Body of pancreas (tissue), 4 donors: ENCODE data around the gene NFKBIB.

ENCODE experiments used
- POLR2A ChIP-seq, 3 donors: fragments of 450-650 bp; IDR thresholded peaks; one replicate each; pipeline ENCODE4 v1.6.1; 2016; ENCODE audit warnings: antibody characterized with exemption in 3 of 3, mild to moderate bottlenecking in 2 of 3
- TF ChIP-seq, protein P1 (sequence below), 7 experiments: fragments of 450-650 bp in 4 of 7; fragments of 200-600 bp in 3 of 7; sonication (generic) in 3 of 7; IDR thresholded peaks; one replicate each; pipeline ENCODE4 v1.5.1; 2016 to 2019; ENCODE audit warnings: antibody characterized with exemption in 7 of 7

DNA sequence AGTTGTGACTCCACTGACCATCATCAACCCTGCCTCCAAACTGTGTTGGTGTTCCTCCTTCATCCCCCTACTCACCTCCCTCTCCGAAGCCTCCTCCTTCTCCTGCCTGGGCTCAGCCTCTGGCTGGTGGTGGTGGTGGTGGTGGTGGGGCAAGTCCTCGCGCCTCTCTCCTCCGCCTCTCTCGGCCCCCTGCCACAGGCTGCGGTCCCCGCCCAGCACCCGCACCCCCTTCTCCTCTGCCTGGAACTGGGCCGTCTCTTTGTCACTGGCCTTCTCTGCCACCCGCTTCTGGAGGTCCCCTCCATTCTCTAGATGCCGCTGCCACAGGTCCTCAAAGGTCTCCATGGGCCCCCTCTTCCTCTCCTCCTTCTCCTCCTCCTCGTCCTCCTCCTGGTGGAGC lies 10.7 kb downstream of the NFKBIB start:
- TF ChIP-seq, protein P1, sequence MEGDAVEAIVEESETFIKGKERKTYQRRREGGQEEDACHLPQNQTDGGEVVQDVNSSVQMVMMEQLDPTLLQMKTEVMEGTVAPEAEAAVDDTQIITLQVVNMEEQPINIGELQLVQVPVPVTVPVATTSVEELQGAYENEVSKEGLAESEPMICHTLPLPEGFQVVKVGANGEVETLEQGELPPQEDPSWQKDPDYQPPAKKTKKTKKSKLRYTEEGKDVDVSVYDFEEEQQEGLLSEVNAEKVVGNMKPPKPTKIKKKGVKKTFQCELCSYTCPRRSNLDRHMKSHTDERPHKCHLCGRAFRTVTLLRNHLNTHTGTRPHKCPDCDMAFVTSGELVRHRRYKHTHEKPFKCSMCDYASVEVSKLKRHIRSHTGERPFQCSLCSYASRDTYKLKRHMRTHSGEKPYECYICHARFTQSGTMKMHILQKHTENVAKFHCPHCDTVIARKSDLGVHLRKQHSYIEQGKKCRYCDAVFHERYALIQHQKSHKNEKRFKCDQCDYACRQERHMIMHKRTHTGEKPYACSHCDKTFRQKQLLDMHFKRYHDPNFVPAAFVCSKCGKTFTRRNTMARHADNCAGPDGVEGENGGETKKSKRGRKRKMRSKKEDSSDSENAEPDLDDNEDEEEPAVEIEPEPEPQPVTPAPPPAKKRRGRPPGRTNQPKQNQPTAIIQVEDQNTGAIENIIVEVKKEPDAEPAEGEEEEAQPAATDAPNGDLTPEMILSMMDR (IDR thresholded peaks at IDR 0.05), result no peak
- TF ChIP-seq POLR2A (IDR thresholded peaks at IDR 0.05), result no peak
